Uterus (tissue), 4 donors: ENCODE data around the gene SHISA9. TPM values are rescaled to one million over a fixed set of nuclear protein-coding genes. Genes with fewer than 3 reads are reported as not detected.

ENCODE experiments used
- DNase-seq, 2 donors: peaks; one replicate each; pipeline ENCODE4 v3.0.0-alpha.2; 2019 to 2020
- H3K27ac ChIP-seq, 2 donors: fragments of 200-600 bp; sonication (generic); 1 replicate in 1 of 2; 2 replicates in 1 of 2; pipeline ENCODE4 v1.5.1; 2016 to 2018
- H3K27me3 ChIP-seq, 2 donors: fragments of 200-600 bp; sonication (generic); one replicate each; pipeline ENCODE4 v1.5.1; 2018 to 2019; ENCODE audit warnings: control low read depth in 1 of 2
- H3K36me3 ChIP-seq, 2 donors: fragments of 200-600 bp; sonication (generic); one replicate each; pipeline ENCODE4 v1.5.1; 2019; ENCODE audit warnings: control low read depth in 1 of 2
- H3K4me1 ChIP-seq, 2 donors: fragments of 200-600 bp; sonication (generic); one replicate each; pipeline ENCODE4 v1.5.1; 2018 to 2019; ENCODE audit warnings: control low read depth in 1 of 2
- H3K4me3 ChIP-seq, 2 donors: fragments of 200-600 bp; sonication (generic); 1 replicate in 1 of 2; 2 replicates in 1 of 2; pipeline ENCODE4 v1.5.1; 2018 to 2019; ENCODE audit warnings: mild to moderate bottlenecking in 1 of 2
- H3K9me3 ChIP-seq, 2 donors: fragments of 200-600 bp; sonication (generic); one replicate each; pipeline ENCODE4 v1.5.1; 2019; ENCODE audit warnings: control low read depth in 1 of 2
- CTCF ChIP-seq, 4 experiments: fragments of 200-600 bp in 2 of 4; fragments of 450-650 bp in 2 of 4; sonication (generic) in 2 of 4; IDR thresholded peaks; one replicate each; pipeline ENCODE4 v1.5.1; 2016 to 2019; ENCODE audit warnings: antibody characterized with exemption in 4 of 4, mild to moderate bottlenecking in 2 of 4, moderate library complexity in 1 of 4
- POLR2A ChIP-seq, 2 donors: fragments of 450-650 bp; IDR thresholded peaks; one replicate each; pipeline ENCODE4 v1.6.1; 2016; ENCODE audit warnings: antibody characterized with exemption in 2 of 2, mild to moderate bottlenecking in 1 of 2, moderate library complexity in 1 of 2
- intact Hi-C: fragments of 100-400 bp; cut with DNase I; formaldehyde crosslinking; loops from one replicate; pipeline ENCODE4 v1.15.1; 2023; ENCODE audit warnings: low total_unique reads
- total RNA-seq, 4 donors: library from RNA; depleted of rRNA in 3 of 4; stranded (reverse); fragments of >200 nt in 3 of 4; gene quantifications; one replicate each; pipeline versions ENCODE4 v1.1.0 to v1.2.4, GENCODE V29; 2014 to 2023
- donor health status: DM: yes; HTN: yes; CAD: no.

The SHISA9 gene
- total RNA-seq, 4 donors from 2014 or later = 0.27 TPM; not detected in 3

- no peak for TF ChIP-seq CTCF (IDR thresholded peaks at IDR 0.05)
- TF ChIP-seq POLR2A (IDR thresholded peaks at IDR 0.05) = no peak
- Histone ChIP-seq H3K4me1 (no peaks in the 10 kb centered on the region), H3K27me3 (no peaks in the 10 kb centered on the region), H3K4me3 (no peak overlapping the region), H3K9me3 (no peaks in the 10 kb centered on the region), H3K36me3 (no peaks in the 10 kb centered on the region), H3K27ac (no peak overlapping the region)
- no peak for DNase-seq
- intact Hi-C loops = no loop called here
Observed at GRCh38 chr16:13018026-13018425, 116.6 kb downstream of the SHISA9 start.

- no peak for DNase-seq
- H3K4me1 ChIP-seq = no peaks in the 10 kb centered on the region
- no peak for TF ChIP-seq CTCF (IDR thresholded peaks at IDR 0.05)
- TF ChIP-seq POLR2A (IDR thresholded peaks at IDR 0.05) = no peak
- no peaks in the 10 kb centered on the region for H3K27me3 ChIP-seq
- no peak overlapping the region for H3K4me3 ChIP-seq
- H3K9me3 ChIP-seq = no peaks in the 10 kb centered on the region
- no peaks in the 10 kb centered on the region for H3K36me3 ChIP-seq
- intact Hi-C loops = no loop called here
- no peak overlapping the region for H3K27ac ChIP-seq
Observed at GRCh38 chr16:13021996-13022395, 120.6 kb downstream of the SHISA9 start.

GRCh38 chr16:13029786-13030185 is 128.4 kb downstream of the SHISA9 start:
- intact Hi-C loops = no loop called here
- TF ChIP-seq CTCF (IDR thresholded peaks at IDR 0.05) (no peak), POLR2A (IDR thresholded peaks at IDR 0.05) (no peak)
- no peak for DNase-seq
- Histone ChIP-seq H3K27me3 (no peaks in the 10 kb centered on the region), H3K9me3 (no peaks in the 10 kb centered on the region), H3K4me1 (no peaks in the 10 kb centered on the region), H3K27ac (no peak overlapping the region), H3K4me3 (no peak overlapping the region), H3K36me3 (no peaks in the 10 kb centered on the region)

- H3K27ac ChIP-seq = no peak overlapping the region
- H3K27me3 ChIP-seq = no peaks in the 10 kb centered on the region
- H3K4me1 ChIP-seq = no peaks in the 10 kb centered on the region
- H3K9me3 ChIP-seq = no peaks in the 10 kb centered on the region
- TF ChIP-seq POLR2A (IDR thresholded peaks at IDR 0.05) (no peak), CTCF (IDR thresholded peaks at IDR 0.05) (no peak)
- no peaks in the 10 kb centered on the region for H3K36me3 ChIP-seq
- H3K4me3 ChIP-seq = no peak overlapping the region
- intact Hi-C loops = no loop called here
- no peak for DNase-seq
Observed at GRCh38 chr16:13030769-13031168, 129.4 kb downstream of the SHISA9 start.

- no peak for TF ChIP-seq CTCF (IDR thresholded peaks at IDR 0.05)
- no peak for TF ChIP-seq POLR2A (IDR thresholded peaks at IDR 0.05)
- intact Hi-C loops = no loop called here
- Histone ChIP-seq H3K27ac (no peak overlapping the region), H3K27me3 (no peaks in the 10 kb centered on the region), H3K36me3 (no peaks in the 10 kb centered on the region), H3K9me3 (no peaks in the 10 kb centered on the region), H3K4me3 (no peak overlapping the region), H3K4me1 (no peaks in the 10 kb centered on the region)
- DNase-seq = no peak
Observed at GRCh38 chr16:13032911-13033310, 131.5 kb downstream of the SHISA9 start.
